Measurements from ENCODE around the gene ACKR4.
"Not testable (repeated sequence)": the region's sequence is repeated elsewhere in the genome, so short reads cannot be mapped to it uniquely, and the experiment has no call there.

ACKR4 gene

DNA sequence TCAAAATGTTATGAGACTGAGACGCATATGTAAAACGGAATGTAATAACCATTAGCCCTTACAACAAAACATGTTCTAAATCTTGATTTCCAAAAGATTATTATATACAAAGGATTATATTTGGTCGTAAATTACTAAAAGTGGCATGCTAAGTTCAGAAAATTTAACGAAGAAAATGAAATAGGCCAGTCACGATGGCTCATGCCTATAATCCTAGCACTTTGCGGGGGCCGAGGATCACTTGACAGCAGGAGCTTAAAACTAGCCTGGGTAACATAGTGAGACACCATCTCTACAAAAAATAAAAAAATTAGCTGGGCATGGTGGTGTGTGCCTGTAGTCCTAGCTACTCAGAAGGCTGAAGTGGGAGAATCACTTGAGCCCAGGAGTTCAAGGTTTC is 33.5 kb downstream of the ACKR4 start:
- Histone ChIP-seq H3K36me3 (ENCODE audit: control insufficient read depth, insufficient read depth, low read length) (peaks cover 4% of the 10 kb centered on the region), H3K27me3 (ENCODE audit: control insufficient read depth, insufficient read depth, low read length, poor library complexity, severe bottlenecking) (no peaks in the 10 kb centered on the region), H3K4me3 (ENCODE audit: insufficient read depth, low read depth, low read length) (no peak overlapping the region), H3K9me3 (ENCODE audit: control insufficient read depth, low read length) (no peaks in the 10 kb centered on the region), H3K4me1 (ENCODE audit: control insufficient read depth, insufficient read depth, low read length) (no peaks in the 10 kb centered on the region), H3K27ac (ENCODE audit: insufficient read depth, low read depth, low read length, poor library complexity, severe bottlenecking) (no peak overlapping the region)
- 89 to 97% methylated on average over 5 of the region's 7 CpGs for WGBS, 2 experiments

DNA sequence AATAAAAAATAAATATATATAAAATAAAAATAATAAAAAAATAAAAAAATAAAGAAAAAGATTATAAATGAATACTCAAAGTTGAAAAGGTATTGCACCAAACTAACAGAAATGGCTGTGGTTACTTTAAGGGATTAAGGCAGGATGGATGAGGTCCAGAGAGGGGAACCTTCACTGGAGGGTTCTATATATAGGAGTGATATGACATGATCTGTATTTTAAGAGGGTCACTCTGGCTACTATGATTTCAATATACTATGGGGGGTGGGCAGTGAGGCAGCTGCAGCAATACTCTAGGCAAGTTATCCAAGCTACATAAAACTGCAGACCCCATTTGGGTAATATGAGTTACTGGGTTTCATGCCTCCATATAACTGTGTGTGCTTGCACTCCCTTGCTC is 38.0 kb downstream of the ACKR4 start:
- H3K9me3 ChIP-seq (ENCODE audit: control insufficient read depth, low read length), result no peaks in the 10 kb centered on the region
- H3K27me3 ChIP-seq (ENCODE audit: control insufficient read depth, insufficient read depth, low read length, poor library complexity, severe bottlenecking), result no peaks in the 10 kb centered on the region
- no peaks in the 10 kb centered on the region for H3K4me1 ChIP-seq (ENCODE audit: control insufficient read depth, insufficient read depth, low read length)
- no peak overlapping the region for H3K27ac ChIP-seq (ENCODE audit: insufficient read depth, low read depth, low read length, poor library complexity, severe bottlenecking)
- no peaks in the 10 kb centered on the region for H3K36me3 ChIP-seq (ENCODE audit: control insufficient read depth, insufficient read depth, low read length)
- no peak overlapping the region for H3K4me3 ChIP-seq (ENCODE audit: insufficient read depth, low read depth, low read length)

DNA sequence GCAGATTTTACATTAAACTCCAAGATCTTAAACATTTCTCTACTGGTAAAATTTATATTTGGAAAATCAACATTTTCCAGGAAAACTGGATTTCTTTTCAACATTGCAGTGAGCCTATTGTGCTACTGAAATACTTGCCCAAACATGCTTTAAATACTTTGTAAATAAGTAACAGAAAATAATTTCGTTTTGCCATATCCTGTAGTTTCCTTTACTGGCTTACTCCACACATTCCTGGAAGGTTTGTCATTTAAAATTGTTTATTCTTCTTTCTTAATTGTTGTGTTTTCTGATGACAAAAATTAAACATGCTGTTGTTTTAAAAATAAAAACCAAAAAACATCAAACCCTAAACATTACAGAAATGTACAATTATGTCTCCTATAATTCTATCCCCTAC is 40.5 kb downstream of the ACKR4 start:
- Histone ChIP-seq H3K27ac (ENCODE audit: insufficient read depth, low read depth, low read length, poor library complexity, severe bottlenecking) (no peak overlapping the region), H3K36me3 (ENCODE audit: control insufficient read depth, insufficient read depth, low read length) (no peaks in the 10 kb centered on the region), H3K27me3 (ENCODE audit: control insufficient read depth, insufficient read depth, low read length, poor library complexity, severe bottlenecking) (no peaks in the 10 kb centered on the region), H3K9me3 (ENCODE audit: control insufficient read depth, low read length) (no peaks in the 10 kb centered on the region), H3K4me3 (ENCODE audit: insufficient read depth, low read depth, low read length) (no peak overlapping the region), H3K4me1 (ENCODE audit: control insufficient read depth, insufficient read depth, low read length) (no peaks in the 10 kb centered on the region)
- WGBS, 2 experiments, result 71% methylated on average over 1 of the region's 1 CpG; no CpG with 5 or more reads in 1 of the 2 experiments

GRCh38 chr3:132638706-132639105 is 41.6 kb downstream of the ACKR4 start:
- no peak overlapping the region for H3K4me3 ChIP-seq (ENCODE audit: insufficient read depth, low read depth, low read length)
- no peaks in the 10 kb centered on the region for H3K4me1 ChIP-seq (ENCODE audit: control insufficient read depth, insufficient read depth, low read length)
- no peaks in the 10 kb centered on the region for H3K27me3 ChIP-seq (ENCODE audit: control insufficient read depth, insufficient read depth, low read length, poor library complexity, severe bottlenecking)
- no peaks in the 10 kb centered on the region for H3K36me3 ChIP-seq (ENCODE audit: control insufficient read depth, insufficient read depth, low read length)
- no peaks in the 10 kb centered on the region for H3K9me3 ChIP-seq (ENCODE audit: control insufficient read depth, low read length)
- H3K27ac ChIP-seq (ENCODE audit: insufficient read depth, low read depth, low read length, poor library complexity, severe bottlenecking), result no peak overlapping the region

- not testable (repeated sequence) for H3K4me3 ChIP-seq (ENCODE audit: insufficient read depth, low read depth, low read length); H3K27me3 ChIP-seq (ENCODE audit: control insufficient read depth, insufficient read depth, low read length, poor library complexity, severe bottlenecking); H3K9me3 ChIP-seq (ENCODE audit: control insufficient read depth, low read length); H3K27ac ChIP-seq (ENCODE audit: insufficient read depth, low read depth, low read length, poor library complexity, severe bottlenecking); H3K4me1 ChIP-seq (ENCODE audit: control insufficient read depth, insufficient read depth, low read length); H3K36me3 ChIP-seq (ENCODE audit: control insufficient read depth, insufficient read depth, low read length)
- WGBS, 2 experiments, result 81 to 96% methylated on average over 2 of the region's 2 CpGs
Measured at GRCh38 chr3:132641427-132641826, 44.4 kb downstream of the ACKR4 start.

DNA sequence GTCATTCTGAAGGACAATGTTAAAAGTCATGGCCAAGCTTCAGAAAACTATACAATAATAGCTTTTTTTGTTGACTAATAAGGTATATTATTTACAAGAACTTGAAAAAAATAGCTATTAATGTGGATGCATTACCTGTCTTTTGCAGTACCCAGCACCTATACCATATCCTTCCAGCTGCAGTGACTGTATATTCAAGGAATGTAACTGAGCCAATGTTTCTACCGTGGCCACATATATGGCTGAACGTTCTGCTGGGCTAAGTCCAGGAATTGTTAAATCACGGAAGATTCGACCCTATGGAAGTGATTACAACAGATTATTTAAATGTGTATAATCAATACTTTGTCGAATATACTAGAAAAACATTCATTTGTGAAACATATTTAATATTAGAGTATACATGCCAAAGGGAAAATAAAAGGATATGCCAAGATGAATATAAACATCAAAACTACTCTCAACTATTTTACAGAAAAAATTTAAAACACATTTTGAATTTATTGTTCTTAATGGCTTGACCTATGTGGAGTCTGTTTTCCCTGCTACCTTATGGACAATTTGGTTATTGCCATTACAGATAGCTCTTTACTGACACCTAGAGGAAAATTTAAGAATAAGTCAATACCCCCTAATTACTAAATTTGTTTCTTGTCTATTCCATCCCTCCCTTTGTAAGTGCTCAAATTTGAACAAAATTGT is 44.9 kb downstream of the ACKR4 start:
- Histone ChIP-seq H3K4me3 (ENCODE audit: insufficient read depth, low read depth, low read length) (no peak overlapping the region), H3K36me3 (ENCODE audit: control insufficient read depth, insufficient read depth, low read length) (no peaks in the 10 kb centered on the region), H3K4me1 (ENCODE audit: control insufficient read depth, insufficient read depth, low read length) (no peaks in the 10 kb centered on the region), H3K27ac (ENCODE audit: insufficient read depth, low read depth, low read length, poor library complexity, severe bottlenecking) (no peak overlapping the region), H3K27me3 (ENCODE audit: control insufficient read depth, insufficient read depth, low read length, poor library complexity, severe bottlenecking) (no peaks in the 10 kb centered on the region), H3K9me3 (ENCODE audit: control insufficient read depth, low read length) (no peaks in the 10 kb centered on the region)
- WGBS, 2 experiments, result 76 to 80% methylated on average over 4 of the region's 5 CpGs

GRCh38 chr3:132642539-132642847 is 45.4 kb downstream of the ACKR4 start:
- WGBS, 2 experiments, result 52 to 100% methylated on average over 1 to 2 of the region's 2 CpGs
- Histone ChIP-seq H3K27me3 (ENCODE audit: control insufficient read depth, insufficient read depth, low read length, poor library complexity, severe bottlenecking) (no peaks in the 10 kb centered on the region), H3K4me1 (ENCODE audit: control insufficient read depth, insufficient read depth, low read length) (no peaks in the 10 kb centered on the region), H3K36me3 (ENCODE audit: control insufficient read depth, insufficient read depth, low read length) (no peaks in the 10 kb centered on the region), H3K9me3 (ENCODE audit: control insufficient read depth, low read length) (no peaks in the 10 kb centered on the region), H3K27ac (ENCODE audit: insufficient read depth, low read depth, low read length, poor library complexity, severe bottlenecking) (no peak overlapping the region), H3K4me3 (ENCODE audit: insufficient read depth, low read depth, low read length) (no peak overlapping the region)

DNA sequence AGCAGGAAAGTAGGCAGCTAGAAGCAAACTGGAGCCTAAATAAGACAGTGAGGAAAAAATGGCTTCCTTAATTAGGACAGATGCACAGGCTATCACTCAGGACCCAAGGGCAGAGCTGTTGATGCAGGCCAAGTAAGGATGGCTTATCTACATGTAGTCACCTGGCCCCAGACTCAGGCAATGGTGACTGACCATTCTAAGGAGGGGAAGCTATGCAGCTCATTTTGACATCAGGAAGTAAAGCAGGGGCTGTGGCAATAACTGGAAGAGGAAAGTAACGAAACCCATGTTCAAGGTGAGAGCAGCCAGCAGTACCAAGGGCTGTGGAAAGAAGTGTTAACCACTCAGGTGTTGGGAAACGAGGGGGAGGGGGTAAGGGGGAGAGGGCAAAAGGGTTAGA is 46.3 kb downstream of the ACKR4 start:
- Histone ChIP-seq H3K9me3 (ENCODE audit: control insufficient read depth, low read length) (no peaks in the 10 kb centered on the region), H3K4me1 (ENCODE audit: control insufficient read depth, insufficient read depth, low read length) (no peaks in the 10 kb centered on the region), H3K27me3 (ENCODE audit: control insufficient read depth, insufficient read depth, low read length, poor library complexity, severe bottlenecking) (no peaks in the 10 kb centered on the region), H3K4me3 (ENCODE audit: insufficient read depth, low read depth, low read length) (no peak overlapping the region), H3K36me3 (ENCODE audit: control insufficient read depth, insufficient read depth, low read length) (no peaks in the 10 kb centered on the region), H3K27ac (ENCODE audit: insufficient read depth, low read depth, low read length, poor library complexity, severe bottlenecking) (no peak overlapping the region)
- 81 to 83% methylated on average over 2 of the region's 2 CpGs for WGBS, 2 experiments

DNA sequence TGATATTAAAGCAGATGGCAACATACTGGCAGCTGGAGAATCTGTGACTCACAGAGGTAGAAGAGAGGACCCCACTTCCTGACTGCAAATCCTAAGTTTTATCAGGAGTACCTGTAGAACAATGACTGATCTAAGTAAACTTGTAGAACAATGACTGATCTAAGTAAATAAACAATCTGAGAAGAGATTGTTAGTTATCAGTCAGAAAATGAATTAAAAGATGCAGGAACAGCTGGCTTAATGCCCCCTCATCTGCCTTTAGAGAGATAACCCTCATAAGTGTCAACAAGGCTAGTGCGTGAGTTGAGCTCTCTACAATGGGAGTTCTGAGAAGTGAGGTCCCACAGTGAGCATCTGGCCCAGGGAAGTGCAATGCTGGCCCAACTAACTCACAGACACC is 48.0 kb downstream of the ACKR4 start:
- H3K9me3 ChIP-seq (ENCODE audit: control insufficient read depth, low read length), result no peaks in the 10 kb centered on the region
- no peak overlapping the region for H3K27ac ChIP-seq (ENCODE audit: insufficient read depth, low read depth, low read length, poor library complexity, severe bottlenecking)
- no peaks in the 10 kb centered on the region for H3K4me1 ChIP-seq (ENCODE audit: control insufficient read depth, insufficient read depth, low read length)
- H3K27me3 ChIP-seq (ENCODE audit: control insufficient read depth, insufficient read depth, low read length, poor library complexity, severe bottlenecking), result no peaks in the 10 kb centered on the region
- no peaks in the 10 kb centered on the region for H3K36me3 ChIP-seq (ENCODE audit: control insufficient read depth, insufficient read depth, low read length)
- H3K4me3 ChIP-seq (ENCODE audit: insufficient read depth, low read depth, low read length), result no peak overlapping the region
- 88 to 96% methylated on average over 1 of the region's 1 CpG for WGBS, 2 experiments

- Histone ChIP-seq H3K36me3 (ENCODE audit: control insufficient read depth, insufficient read depth, low read length) (no peaks in the 10 kb centered on the region), H3K27me3 (ENCODE audit: control insufficient read depth, insufficient read depth, low read length, poor library complexity, severe bottlenecking) (no peaks in the 10 kb centered on the region), H3K27ac (ENCODE audit: insufficient read depth, low read depth, low read length, poor library complexity, severe bottlenecking) (no peak overlapping the region), H3K9me3 (ENCODE audit: control insufficient read depth, low read length) (no peaks in the 10 kb centered on the region), H3K4me3 (ENCODE audit: insufficient read depth, low read depth, low read length) (no peak overlapping the region), H3K4me1 (ENCODE audit: control insufficient read depth, insufficient read depth, low read length) (no peaks in the 10 kb centered on the region)
- WGBS, 2 experiments, result 56 to 89% methylated on average over 1 of the region's 1 CpG
Measured at GRCh38 chr3:132650153-132650552, 53.1 kb downstream of the ACKR4 start.

All from ectodermal cell (in vitro differentiated cells).